ENCODE results near the gene NPR2.

DNA sequence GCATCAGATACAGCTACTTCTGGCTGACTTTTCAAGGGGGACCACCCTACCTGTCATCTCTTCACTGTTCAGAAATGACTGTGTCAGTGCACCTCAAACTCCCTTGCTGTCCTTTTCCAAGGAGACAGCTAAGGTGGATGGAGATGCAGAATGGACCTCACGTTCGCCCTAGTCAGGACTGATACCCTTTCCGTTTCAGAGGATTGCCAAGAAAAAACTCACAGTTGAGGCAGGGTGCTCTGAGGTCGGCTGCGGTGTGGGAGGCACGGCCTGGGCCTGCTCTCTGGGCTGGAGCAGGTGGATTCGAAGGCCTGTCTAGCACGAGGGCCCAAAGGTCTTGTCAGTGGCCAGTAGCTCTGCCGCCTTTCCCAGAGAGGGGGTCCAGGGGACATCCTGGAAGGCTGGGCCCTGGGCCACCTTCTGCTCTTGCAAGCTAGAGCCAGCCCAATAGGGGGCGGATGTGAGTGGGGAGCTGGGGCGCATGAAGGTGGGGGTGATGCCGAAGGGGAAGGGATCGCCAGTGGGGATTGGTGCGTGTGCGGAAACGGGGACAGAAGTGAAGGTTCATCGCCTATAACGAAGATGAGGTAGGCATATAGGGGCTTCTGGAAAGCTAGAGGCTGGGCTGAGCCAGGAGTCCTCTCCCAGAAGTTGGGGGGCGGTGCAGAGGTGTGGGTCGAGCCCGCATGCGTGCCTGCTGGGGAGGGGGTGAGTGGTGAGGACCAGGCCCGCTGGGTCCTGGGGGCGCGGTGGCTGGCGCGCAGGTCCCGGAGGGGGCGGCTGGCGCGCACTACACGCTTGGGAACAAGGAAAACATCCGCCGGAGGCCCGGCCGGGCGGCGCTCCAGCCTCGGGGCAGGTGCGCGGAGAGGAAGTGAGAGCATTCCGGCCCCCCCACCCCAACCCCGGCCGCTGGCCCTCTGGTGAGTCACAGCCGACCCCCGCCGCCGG, 34.8 kb upstream of the NPR2 start:
- TF ChIP-seq, protein P1, sequence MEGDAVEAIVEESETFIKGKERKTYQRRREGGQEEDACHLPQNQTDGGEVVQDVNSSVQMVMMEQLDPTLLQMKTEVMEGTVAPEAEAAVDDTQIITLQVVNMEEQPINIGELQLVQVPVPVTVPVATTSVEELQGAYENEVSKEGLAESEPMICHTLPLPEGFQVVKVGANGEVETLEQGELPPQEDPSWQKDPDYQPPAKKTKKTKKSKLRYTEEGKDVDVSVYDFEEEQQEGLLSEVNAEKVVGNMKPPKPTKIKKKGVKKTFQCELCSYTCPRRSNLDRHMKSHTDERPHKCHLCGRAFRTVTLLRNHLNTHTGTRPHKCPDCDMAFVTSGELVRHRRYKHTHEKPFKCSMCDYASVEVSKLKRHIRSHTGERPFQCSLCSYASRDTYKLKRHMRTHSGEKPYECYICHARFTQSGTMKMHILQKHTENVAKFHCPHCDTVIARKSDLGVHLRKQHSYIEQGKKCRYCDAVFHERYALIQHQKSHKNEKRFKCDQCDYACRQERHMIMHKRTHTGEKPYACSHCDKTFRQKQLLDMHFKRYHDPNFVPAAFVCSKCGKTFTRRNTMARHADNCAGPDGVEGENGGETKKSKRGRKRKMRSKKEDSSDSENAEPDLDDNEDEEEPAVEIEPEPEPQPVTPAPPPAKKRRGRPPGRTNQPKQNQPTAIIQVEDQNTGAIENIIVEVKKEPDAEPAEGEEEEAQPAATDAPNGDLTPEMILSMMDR (IDR thresholded peaks at IDR 0.05), result peak; percentile 68 to 91 (median 76)
- no peak for TF ChIP-seq EP300 (IDR thresholded peaks at IDR 0.05; ENCODE audit: low read depth)

Data from transverse colon (tissue), 3 donors.